Skin of body (tissue), 2 donors: Measurements from ENCODE around the gene COL15A1. TPM values are rescaled to one million over a fixed set of nuclear protein-coding genes. Genes with fewer than 3 reads are reported as not detected.
"Not testable (repeated sequence)": the region's sequence is repeated elsewhere in the genome, so short reads cannot be mapped to it uniquely, and the experiment has no call there.

ENCODE experiments used
- DNase-seq: peaks from one replicate; lab custom pipeline; 2025; lab: John Stamatoyannopoulos, UW
- total RNA-seq: library from RNA; depleted of rRNA; stranded (reverse); fragments of >200 nt; gene quantifications from one replicate; pipeline ENCODE4 v1.2.3, GENCODE V29; 2014

The COL15A1 gene
- 122 TPM for total RNA-seq

- DNase-seq: no peak
These were observed at the start of gene COL15A1 for GRCh38 chr9:98943682-98944056. COL15A1 (plus strand) TSS chr9:98943907; CDS start chr9:98944062, 155 bp downstream.

- DNase-seq: no peak
These were observed 49.5 kb upstream of the COL15A1 start for GRCh38 chr9:98894171-98894570.

- no peak for DNase-seq
These were observed 48.9 kb upstream of the COL15A1 start for GRCh38 chr9:98894761-98895160.

GRCh38 chr9:98896632-98897031 is 47.1 kb upstream of the COL15A1 start:
- DNase-seq: no peak

GRCh38 chr9:98897745-98898144 is 46.0 kb upstream of the COL15A1 start:
- peak; percentile 24 for DNase-seq

GRCh38 chr9:98899408-98900056 is 44.2 kb upstream of the COL15A1 start:
- DNase-seq: peak; percentile 76

GRCh38 chr9:98900244-98900643 is 43.5 kb upstream of the COL15A1 start:
- DNase-seq: no peak

- no peak for DNase-seq
These were observed 43.0 kb upstream of the COL15A1 start for GRCh38 chr9:98900725-98901124.

GRCh38 chr9:98901843-98902242 is 41.9 kb upstream of the COL15A1 start:
- DNase-seq: not testable (repeated sequence)

- no peak for DNase-seq
These were observed 41.2 kb upstream of the COL15A1 start for GRCh38 chr9:98902516-98902915.

- no peak for DNase-seq
These were observed 40.8 kb upstream of the COL15A1 start for GRCh38 chr9:98902925-98903324.

- no peak for DNase-seq
These were observed 39.7 kb upstream of the COL15A1 start for GRCh38 chr9:98903961-98904411.

GRCh38 chr9:98905015-98905414 is 38.7 kb upstream of the COL15A1 start:
- no peak for DNase-seq

- DNase-seq: no peak
These were observed 37.2 kb upstream of the COL15A1 start for GRCh38 chr9:98906273-98907040.

GRCh38 chr9:98907055-98907454 is 36.7 kb upstream of the COL15A1 start:
- DNase-seq: no peak

- DNase-seq: no peak
These were observed 34.6 kb upstream of the COL15A1 start for GRCh38 chr9:98908897-98909634.

- DNase-seq: no peak
These were observed 33.8 kb upstream of the COL15A1 start for GRCh38 chr9:98909935-98910334.

GRCh38 chr9:98911042-98911441 is 32.7 kb upstream of the COL15A1 start:
- no peak for DNase-seq

- not testable (repeated sequence) for DNase-seq
These were observed 32.0 kb upstream of the COL15A1 start for GRCh38 chr9:98911738-98912137.

GRCh38 chr9:98912450-98912849 is 31.3 kb upstream of the COL15A1 start:
- no peak for DNase-seq

GRCh38 chr9:98913044-98913443 is 30.7 kb upstream of the COL15A1 start:
- DNase-seq: no peak

- no peak for DNase-seq
These were observed 30.0 kb upstream of the COL15A1 start for GRCh38 chr9:98913705-98914104.
